Activated naive CD8-positive, alpha-beta T cell treated with anti-CD3 and anti-CD28 coated beads, Interleukin-2, amount 50 U/mL, for 24 hours (primary cell): ENCODE results near the gene UNC5B.
"Not testable (repeated sequence)": the region's sequence is repeated elsewhere in the genome, so short reads cannot be mapped to it uniquely, and the experiment has no call there.

Experiments
- ATAC-seq: fragments of 150-1000 bp; cut with Tn5 transposase; one replicate; pipeline ENCODE4 v1.10.0; 2021
- DNase-seq: peaks from one replicate; pipeline ENCODE4 v3.0.0; 2021
- H3K27ac Mint-ChIP-seq: one replicate; pipeline ENCODE4 v1.8.0; 2021; ENCODE audit warnings: mild to moderate bottlenecking, mixed read lengths
- H3K27me3 Mint-ChIP-seq: one replicate; pipeline ENCODE4 v1.8.0; 2021; ENCODE audit warnings: mixed read lengths
- H3K36me3 Mint-ChIP-seq: one replicate; pipeline ENCODE4 v1.8.0; 2021; ENCODE audit warnings: low read depth, mixed read lengths
- H3K4me1 Mint-ChIP-seq: one replicate; pipeline ENCODE4 v1.8.0; 2021; ENCODE audit warnings: mixed read lengths
- H3K4me3 Mint-ChIP-seq: one replicate; pipeline ENCODE4 v1.8.0; 2021; ENCODE audit warnings: mild to moderate bottlenecking, moderate library complexity, mixed read lengths
- H3K9me3 Mint-ChIP-seq: one replicate; pipeline ENCODE4 v1.8.0; 2021; ENCODE audit warnings: mixed read lengths

The UNC5B gene

DNA sequence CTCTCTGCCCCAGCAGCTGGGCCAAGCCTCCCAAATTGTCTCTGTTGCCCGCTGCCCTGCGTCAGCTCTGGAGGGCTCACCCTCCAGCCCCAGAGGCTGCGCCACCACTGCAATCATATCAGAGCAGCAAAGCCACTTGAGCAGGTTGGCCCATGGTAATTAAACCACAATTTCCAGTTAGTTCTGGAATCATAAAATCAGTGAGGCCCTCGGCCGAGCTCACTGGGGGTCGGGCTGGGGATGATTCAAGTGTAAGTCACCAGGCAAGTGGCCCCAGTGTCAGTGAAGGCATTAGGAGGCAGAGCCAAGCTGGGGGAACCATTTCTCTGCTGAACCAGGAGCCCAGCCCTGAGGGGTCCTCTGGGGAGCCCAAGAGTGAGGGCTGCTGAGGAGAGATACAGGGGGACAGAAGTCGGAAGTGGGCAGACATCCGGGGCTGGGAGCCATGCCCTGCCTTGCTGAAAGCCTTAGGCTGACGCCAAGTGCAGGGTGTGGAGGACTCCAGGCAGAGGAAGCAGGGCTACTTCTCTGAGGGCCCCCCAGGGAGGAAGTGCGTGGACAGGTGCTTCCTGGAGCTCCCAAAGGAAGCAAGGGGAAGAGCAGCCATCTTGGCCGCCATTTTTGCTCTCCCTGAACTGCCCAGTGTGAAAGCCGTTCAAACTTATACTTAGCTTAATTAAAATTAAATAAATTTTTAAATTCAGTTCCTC lies 77.2 kb downstream of the UNC5B start:
- H3K4me3 Mint-ChIP-seq: no peak overlapping the region
- no peak for ATAC-seq
- DNase-seq: no peak
- peaks cover 2% of the 10 kb centered on the region for H3K27me3 Mint-ChIP-seq
- no peaks in the 10 kb centered on the region for H3K36me3 Mint-ChIP-seq
- H3K4me1 Mint-ChIP-seq: no peaks in the 10 kb centered on the region
- H3K9me3 Mint-ChIP-seq: no peaks in the 10 kb centered on the region
- H3K27ac Mint-ChIP-seq: no peak overlapping the region

DNA sequence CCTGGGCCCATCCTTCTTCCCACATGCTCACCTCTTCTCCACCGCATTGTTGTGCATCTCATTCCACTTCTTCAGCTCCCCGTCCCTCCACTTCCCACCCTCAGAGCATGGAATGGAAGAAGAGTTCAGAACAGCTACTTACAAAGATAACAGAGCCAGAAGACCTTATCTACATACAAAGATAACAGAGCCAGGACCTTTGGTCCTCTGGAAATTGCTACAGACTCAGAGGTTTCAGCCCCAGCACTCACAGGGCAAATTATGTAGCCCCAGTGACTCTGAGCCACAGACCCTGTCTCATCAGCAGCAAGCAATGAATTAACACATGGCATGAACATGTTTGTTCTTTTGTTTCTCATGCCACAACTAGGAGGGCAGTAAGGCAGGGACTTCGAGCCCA lies 78.0 kb downstream of the UNC5B start:
- H3K9me3 Mint-ChIP-seq: no peaks in the 10 kb centered on the region
- peaks cover 4% of the 10 kb centered on the region for H3K27me3 Mint-ChIP-seq
- DNase-seq: no peak
- no peak overlapping the region for H3K27ac Mint-ChIP-seq
- H3K4me1 Mint-ChIP-seq: no peaks in the 10 kb centered on the region
- no peaks in the 10 kb centered on the region for H3K36me3 Mint-ChIP-seq
- ATAC-seq: no peak
- no peak overlapping the region for H3K4me3 Mint-ChIP-seq

- DNase-seq (no peak), ATAC-seq (no peak)
- Mint-ChIP-seq H3K36me3 (no peaks in the 10 kb centered on the region), H3K4me3 (no peak overlapping the region), H3K27ac (no peak overlapping the region), H3K9me3 (no peaks in the 10 kb centered on the region), H3K27me3 (peaks cover 5% of the 10 kb centered on the region), H3K4me1 (no peaks in the 10 kb centered on the region)
These were observed 78.6 kb downstream of the UNC5B start for GRCh38 chr10:71290806-71291527.

DNA sequence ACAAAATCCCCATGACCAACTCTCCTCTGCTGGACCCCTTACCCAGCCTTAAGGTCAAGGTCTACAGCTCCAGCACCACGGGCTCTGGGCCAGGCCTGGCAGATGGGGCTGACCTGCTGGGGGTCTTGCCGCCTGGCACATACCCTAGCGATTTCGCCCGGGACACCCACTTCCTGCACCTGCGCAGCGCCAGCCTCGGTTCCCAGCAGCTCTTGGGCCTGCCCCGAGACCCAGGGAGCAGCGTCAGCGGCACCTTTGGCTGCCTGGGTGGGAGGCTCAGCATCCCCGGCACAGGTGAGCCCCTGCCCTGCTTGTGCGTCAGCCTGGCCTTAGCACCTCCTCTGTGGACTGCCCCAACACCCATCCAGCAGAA lies 79.1 kb downstream of the UNC5B start:
- H3K27me3 Mint-ChIP-seq: peaks cover 5% of the 10 kb centered on the region
- DNase-seq: no peak
- ATAC-seq: no peak
- no peak overlapping the region for H3K27ac Mint-ChIP-seq
- no peaks in the 10 kb centered on the region for H3K9me3 Mint-ChIP-seq
- no peaks in the 10 kb centered on the region for H3K4me1 Mint-ChIP-seq
- no peaks in the 10 kb centered on the region for H3K36me3 Mint-ChIP-seq
- H3K4me3 Mint-ChIP-seq: no peak overlapping the region

GRCh38 chr10:71292624-71293445 lies 80.5 kb downstream of the UNC5B start:
- DNase-seq (no peak), ATAC-seq (no peak)
- Mint-ChIP-seq H3K27ac (no peak overlapping the region), H3K27me3 (peaks cover 5% of the 10 kb centered on the region), H3K4me3 (no peak overlapping the region), H3K4me1 (no peaks in the 10 kb centered on the region), H3K9me3 (no peaks in the 10 kb centered on the region), H3K36me3 (no peaks in the 10 kb centered on the region)

- no peaks in the 10 kb centered on the region for H3K9me3 Mint-ChIP-seq
- no peaks in the 10 kb centered on the region for H3K36me3 Mint-ChIP-seq
- H3K27ac Mint-ChIP-seq: no peak overlapping the region
- peaks cover 5% of the 10 kb centered on the region for H3K27me3 Mint-ChIP-seq
- ATAC-seq: no peak
- H3K4me3 Mint-ChIP-seq: no peak overlapping the region
- DNase-seq: no peak
- no peaks in the 10 kb centered on the region for H3K4me1 Mint-ChIP-seq
These were observed 81.2 kb downstream of the UNC5B start for GRCh38 chr10:71293446-71294084.

- Mint-ChIP-seq H3K36me3 (no peaks in the 10 kb centered on the region), H3K27ac (no peak overlapping the region), H3K4me1 (no peaks in the 10 kb centered on the region), H3K4me3 (no peak overlapping the region), H3K9me3 (no peaks in the 10 kb centered on the region), H3K27me3 (peaks cover 5% of the 10 kb centered on the region)
- DNase-seq (no peak), ATAC-seq (no peak)
These were observed 81.8 kb downstream of the UNC5B start for GRCh38 chr10:71294091-71294561.

- no peak for ATAC-seq
- no peak for DNase-seq
- Mint-ChIP-seq H3K4me1 (peaks cover 5% of the 10 kb centered on the region), H3K27ac (no peak overlapping the region), H3K4me3 (no peak overlapping the region), H3K36me3 (no peaks in the 10 kb centered on the region), H3K9me3 (no peaks in the 10 kb centered on the region), H3K27me3 (peaks cover 5% of the 10 kb centered on the region)
These were observed 82.5 kb downstream of the UNC5B start for GRCh38 chr10:71294856-71295255.

DNA sequence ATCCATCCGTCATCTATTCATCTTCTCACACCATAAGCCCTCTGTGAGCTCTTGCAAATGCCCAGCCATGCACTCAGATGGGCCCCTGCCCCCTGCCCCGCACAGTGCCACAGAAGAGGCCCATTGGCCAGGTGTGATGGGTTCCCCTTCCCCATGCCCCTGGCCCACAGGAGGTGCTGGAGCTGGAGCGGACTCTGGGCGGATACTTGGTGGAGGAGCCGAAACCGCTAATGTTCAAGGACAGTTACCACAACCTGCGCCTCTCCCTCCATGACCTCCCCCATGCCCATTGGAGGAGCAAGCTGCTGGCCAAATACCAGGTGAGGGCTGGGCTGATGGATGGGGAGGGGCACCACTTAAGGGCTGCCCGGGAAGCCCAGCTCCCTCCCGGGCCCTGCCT lies 83.3 kb downstream of the UNC5B start:
- Mint-ChIP-seq H3K36me3 (no peaks in the 10 kb centered on the region), H3K9me3 (no peaks in the 10 kb centered on the region), H3K4me1 (peaks cover 6% of the 10 kb centered on the region), H3K27me3 (peaks cover 5% of the 10 kb centered on the region), H3K4me3 (no peak overlapping the region), H3K27ac (no peak overlapping the region)
- no peak for ATAC-seq
- DNase-seq: no peak

DNA sequence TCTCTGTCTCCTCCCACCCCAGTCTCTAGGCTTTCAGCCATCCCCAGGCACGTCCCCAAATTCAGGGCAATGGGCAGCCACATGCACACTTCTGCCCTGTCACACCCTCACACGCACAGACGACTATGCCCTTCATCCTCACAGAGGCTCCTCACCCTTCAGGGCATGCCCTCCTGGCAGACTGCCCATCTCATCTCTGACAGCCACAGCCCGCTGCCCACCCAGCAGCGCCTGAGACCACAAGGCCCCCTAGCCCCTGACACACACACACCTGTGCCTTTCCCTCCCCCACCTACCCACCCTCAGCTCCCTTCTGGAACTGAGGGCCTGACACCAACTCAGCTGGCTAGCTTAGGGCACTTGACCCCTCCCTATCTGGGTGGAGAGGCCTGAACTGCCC lies 83.7 kb downstream of the UNC5B start:
- DNase-seq (no peak), ATAC-seq (no peak)
- Mint-ChIP-seq H3K4me1 (peaks cover 6% of the 10 kb centered on the region), H3K4me3 (no peak overlapping the region), H3K27me3 (peaks cover 5% of the 10 kb centered on the region), H3K27ac (no peak overlapping the region), H3K9me3 (no peaks in the 10 kb centered on the region), H3K36me3 (no peaks in the 10 kb centered on the region)

GRCh38 chr10:71296811-71297210 lies 84.4 kb downstream of the UNC5B start:
- H3K27me3 Mint-ChIP-seq: not testable (repeated sequence)

GRCh38 chr10:71297343-71297742 lies 85.0 kb downstream of the UNC5B start:
- no peak for DNase-seq
- peaks cover 6% of the 10 kb centered on the region for H3K4me1 Mint-ChIP-seq
- H3K27ac Mint-ChIP-seq: no peak overlapping the region
- no peaks in the 10 kb centered on the region for H3K36me3 Mint-ChIP-seq
- H3K27me3 Mint-ChIP-seq: peaks cover 5% of the 10 kb centered on the region
- no peak for ATAC-seq
- no peaks in the 10 kb centered on the region for H3K9me3 Mint-ChIP-seq
- H3K4me3 Mint-ChIP-seq: no peak overlapping the region

More at GRCh38 chr10:71296811-71297210, 84.4 kb downstream of the UNC5B start:
- H3K9me3 Mint-ChIP-seq, ATAC-seq, H3K27ac Mint-ChIP-seq, H3K4me1 Mint-ChIP-seq, DNase-seq, H3K4me3 Mint-ChIP-seq, H3K36me3 Mint-ChIP-seq: not testable (repeated sequence)

- Mint-ChIP-seq H3K36me3 (no peaks in the 10 kb centered on the region), H3K4me3 (no peak overlapping the region), H3K27me3 (peaks cover 3% of the 10 kb centered on the region), H3K4me1 (peaks cover 6% of the 10 kb centered on the region), H3K27ac (no peak overlapping the region), H3K9me3 (no peaks in the 10 kb centered on the region)
- no peak for ATAC-seq
- no peak for DNase-seq
These were observed 86.9 kb downstream of the UNC5B start for GRCh38 chr10:71299071-71299785.
